GM12873 (cell line): Measurements from ENCODE around the gene MTNR1A.

ENCODE experiments used
- TF ChIP-seq, protein P1 (sequence below): IDR thresholded peaks from 2 replicates; pipeline ENCODE4 v1.5.1; 2012; ENCODE audit warnings: low read depth, mild to moderate bottlenecking, moderate library complexity, low read length, control low read depth; ENCODE audit not compliant: insufficient read depth; ENCODE audit errors: missing control alignments

Gene MTNR1A

DNA sequence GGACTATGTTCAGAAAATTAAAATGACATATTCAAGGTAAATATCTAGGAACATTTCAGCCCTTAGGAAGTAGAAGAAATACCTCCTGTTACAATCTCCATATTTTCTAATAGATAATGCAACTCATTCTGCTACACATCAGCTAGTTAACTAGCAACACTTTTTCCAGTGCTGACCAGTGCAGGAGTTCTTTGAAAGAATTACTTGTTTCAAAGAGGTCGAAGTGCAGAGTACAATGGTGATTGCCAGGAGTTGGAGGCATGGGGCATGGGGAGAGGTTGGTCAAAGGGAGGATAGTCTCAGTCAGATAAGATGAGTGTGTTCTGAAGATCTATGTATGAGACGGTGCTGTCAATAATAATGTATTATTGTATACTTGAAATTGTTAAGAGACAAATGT lies 53.1 kb downstream of the MTNR1A start:
- TF ChIP-seq, protein P1, sequence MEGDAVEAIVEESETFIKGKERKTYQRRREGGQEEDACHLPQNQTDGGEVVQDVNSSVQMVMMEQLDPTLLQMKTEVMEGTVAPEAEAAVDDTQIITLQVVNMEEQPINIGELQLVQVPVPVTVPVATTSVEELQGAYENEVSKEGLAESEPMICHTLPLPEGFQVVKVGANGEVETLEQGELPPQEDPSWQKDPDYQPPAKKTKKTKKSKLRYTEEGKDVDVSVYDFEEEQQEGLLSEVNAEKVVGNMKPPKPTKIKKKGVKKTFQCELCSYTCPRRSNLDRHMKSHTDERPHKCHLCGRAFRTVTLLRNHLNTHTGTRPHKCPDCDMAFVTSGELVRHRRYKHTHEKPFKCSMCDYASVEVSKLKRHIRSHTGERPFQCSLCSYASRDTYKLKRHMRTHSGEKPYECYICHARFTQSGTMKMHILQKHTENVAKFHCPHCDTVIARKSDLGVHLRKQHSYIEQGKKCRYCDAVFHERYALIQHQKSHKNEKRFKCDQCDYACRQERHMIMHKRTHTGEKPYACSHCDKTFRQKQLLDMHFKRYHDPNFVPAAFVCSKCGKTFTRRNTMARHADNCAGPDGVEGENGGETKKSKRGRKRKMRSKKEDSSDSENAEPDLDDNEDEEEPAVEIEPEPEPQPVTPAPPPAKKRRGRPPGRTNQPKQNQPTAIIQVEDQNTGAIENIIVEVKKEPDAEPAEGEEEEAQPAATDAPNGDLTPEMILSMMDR: no peak

DNA sequence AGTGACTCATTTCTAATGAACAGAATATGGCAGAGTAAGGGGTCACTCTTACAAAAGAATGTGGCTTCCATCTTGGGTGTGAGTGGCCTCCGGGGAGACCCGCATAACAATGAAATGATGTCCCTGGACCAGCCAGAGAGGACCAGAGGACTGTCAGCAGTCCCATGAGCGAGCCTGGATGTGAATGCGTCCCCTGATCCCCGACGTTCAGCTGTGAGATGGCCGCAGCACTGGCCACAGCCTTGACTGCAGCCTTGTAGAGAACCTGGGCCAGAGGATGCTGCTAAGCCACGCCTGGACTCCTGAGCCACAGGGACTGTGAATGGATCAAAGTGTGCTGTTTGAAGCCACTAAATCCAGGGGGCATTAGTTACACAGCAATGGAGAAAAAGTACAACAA lies 53.8 kb downstream of the MTNR1A start:
- TF ChIP-seq, protein P1: no peak

DNA sequence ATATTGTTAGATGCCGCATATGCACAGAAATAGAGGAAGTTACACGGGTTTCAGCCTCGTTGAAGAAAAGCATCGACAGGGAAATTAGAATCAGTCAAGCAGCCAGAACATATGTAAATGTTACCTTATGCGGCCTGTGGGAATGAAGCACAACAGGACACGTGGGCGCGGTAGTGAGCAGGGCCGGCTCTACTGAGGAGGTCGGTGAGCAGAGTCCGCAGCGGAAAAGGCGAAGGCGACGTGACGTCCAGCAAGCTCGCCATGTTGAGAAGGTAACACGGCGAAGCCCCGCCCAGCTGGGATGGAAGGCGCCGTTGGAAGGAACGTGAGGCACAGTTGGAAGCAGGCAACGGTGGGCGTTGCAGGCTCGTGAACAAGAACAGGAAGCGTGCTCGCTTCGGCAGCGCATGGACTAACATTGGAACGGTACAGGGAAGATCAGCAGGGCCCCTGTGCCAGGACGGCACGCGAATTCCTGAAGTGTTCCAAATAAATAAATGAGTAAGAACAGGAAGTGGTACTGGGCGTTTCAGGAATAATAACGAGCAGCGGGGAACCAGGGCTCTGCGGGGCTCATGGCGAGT lies 54.6 kb downstream of the MTNR1A start:
- TF ChIP-seq, protein P1: no peak

DNA sequence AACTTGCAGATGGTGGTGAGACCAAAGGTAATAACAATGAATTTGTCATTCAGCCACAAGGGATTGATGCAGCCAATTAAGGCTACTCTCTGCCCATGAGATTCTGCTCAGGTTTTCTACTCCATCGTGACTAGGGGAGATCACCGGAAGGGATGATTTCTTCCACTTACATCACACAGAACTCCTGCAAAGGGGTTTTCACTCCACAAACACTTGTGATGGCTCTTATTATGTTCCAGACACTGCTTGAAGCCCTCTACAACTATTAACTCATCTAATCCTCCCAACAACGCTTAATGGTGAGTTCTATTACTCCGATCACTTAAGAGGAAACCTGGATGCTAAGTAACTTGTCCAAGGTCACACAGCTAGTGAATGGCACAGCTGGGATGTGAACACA lies 55.9 kb downstream of the MTNR1A start:
- TF ChIP-seq, protein P1: no peak

DNA sequence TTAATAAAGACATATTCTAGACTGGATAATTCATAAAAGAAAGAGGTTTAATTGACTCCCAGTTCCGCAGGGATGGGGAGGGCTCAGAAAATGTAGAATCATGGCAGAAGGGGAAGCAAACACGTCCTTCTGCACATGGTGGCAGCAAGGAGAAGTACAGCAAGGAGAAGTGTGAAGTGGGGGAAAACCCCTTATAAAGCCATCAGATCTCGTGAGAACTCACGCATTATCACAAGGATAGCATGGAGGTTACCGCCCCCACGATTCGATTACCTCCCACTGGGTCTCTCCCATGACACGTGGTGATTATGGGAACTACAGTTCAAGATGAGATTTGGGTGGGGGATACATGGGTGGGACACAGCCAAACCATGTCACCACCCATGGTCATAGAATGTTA lies 58.3 kb downstream of the MTNR1A start:
- TF ChIP-seq, protein P1: no peak

DNA sequence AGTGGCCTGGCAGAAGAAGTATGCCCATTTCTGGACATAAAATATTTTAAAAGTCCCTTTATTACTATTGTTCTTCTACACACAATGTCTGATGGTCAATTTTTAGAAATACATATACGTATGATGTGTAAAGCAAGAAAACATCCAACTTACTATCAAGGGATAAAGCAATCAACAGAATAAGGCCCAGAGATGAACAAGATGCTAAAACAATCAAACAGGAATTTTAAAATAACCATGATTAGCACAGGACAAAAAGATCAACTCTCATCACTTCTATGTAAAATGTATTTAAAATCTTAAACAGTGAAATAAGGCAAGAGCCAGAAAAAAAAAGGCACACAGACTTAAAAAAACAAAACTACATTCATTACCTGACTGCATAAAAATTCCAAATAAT lies 60.9 kb downstream of the MTNR1A start:
- TF ChIP-seq, protein P1: no peak

DNA sequence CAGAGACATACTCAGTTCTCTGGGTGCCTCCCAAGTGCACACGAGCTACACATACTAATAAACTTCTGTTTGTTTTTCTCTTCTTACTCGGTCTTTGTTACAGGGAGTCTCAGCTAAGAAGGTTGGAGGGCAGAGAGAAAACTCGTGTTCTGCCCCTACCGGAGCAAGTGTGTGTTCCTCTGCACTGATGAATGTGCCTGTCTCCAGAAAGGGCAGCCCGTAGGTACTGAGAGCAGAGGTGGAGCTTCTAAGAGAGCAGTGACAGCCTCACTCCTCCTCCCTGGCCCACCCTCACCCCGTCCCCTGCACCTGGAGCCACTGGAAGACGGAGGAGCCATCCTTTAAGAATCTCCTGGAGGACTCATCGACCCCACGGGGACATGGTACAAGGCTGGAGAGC lies 67.6 kb downstream of the MTNR1A start:
- TF ChIP-seq, protein P1: no peak

DNA sequence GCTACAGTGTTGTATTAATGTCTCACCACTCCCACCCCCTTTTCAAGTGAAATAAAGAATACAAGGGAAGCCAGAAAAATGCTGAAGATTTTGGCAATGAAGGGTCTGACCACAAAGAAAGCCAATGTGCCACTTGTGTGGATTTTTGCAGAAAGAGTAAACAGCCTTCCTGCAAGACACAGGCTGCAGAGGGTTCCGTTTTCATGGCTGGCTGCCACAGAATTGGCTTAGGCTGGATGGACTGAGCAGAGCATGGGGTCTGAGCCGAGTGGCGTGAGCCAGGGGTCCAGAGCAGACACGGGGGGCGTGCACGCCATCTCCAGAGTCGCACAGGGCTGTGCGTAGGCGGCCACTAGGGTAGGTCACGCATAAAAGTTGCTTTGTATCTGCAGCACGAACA lies 69.2 kb downstream of the MTNR1A start:
- TF ChIP-seq, protein P1: no peak
